Activated T-cell treated with anti-CD3 and anti-CD28 coated beads, Interleukin-2, amount 50 U/mL, for 4 hours (primary cell): ENCODE measurements around the gene GATAD2A. TPM values are rescaled to one million over a fixed set of nuclear protein-coding genes. Genes with fewer than 3 reads are reported as not detected.

Experiments
- ATAC-seq, 2 donors: fragments of 200-7000 bp; cut with Tn5 transposase; one replicate each; pipeline ENCODE4 v1.10.0; 2021
- DNase-seq: peaks from one replicate; pipeline ENCODE4 v3.0.0-alpha.2; 2020
- H3K27me3 Mint-ChIP-seq: one replicate; pipeline ENCODE4 v1.8.0; 2021; ENCODE audit warnings: low read depth, mixed read lengths
- H3K36me3 Mint-ChIP-seq: one replicate; pipeline ENCODE4 v1.8.0; 2022; ENCODE audit warnings: mixed read lengths; ENCODE audit not compliant: insufficient read depth
- H3K4me1 Mint-ChIP-seq: one replicate; pipeline ENCODE4 v1.8.0; 2021; ENCODE audit warnings: low read depth, mixed read lengths
- H3K4me3 Mint-ChIP-seq: one replicate; pipeline ENCODE4 v1.8.0; 2021; ENCODE audit warnings: mild to moderate bottlenecking, moderate library complexity, mixed read lengths
- H3K9me3 Mint-ChIP-seq: one replicate; pipeline ENCODE4 v1.8.0; 2021; ENCODE audit warnings: mixed read lengths
- total RNA-seq, 3 donors: library from RNA; stranded (reverse); gene quantifications; one replicate each; pipeline ENCODE4 v1.2.1, GENCODE V29; 2021

Gene GATAD2A
- total RNA-seq, 3 donors from 2014 or later: 187 to 240 (median 205) TPM

DNA sequence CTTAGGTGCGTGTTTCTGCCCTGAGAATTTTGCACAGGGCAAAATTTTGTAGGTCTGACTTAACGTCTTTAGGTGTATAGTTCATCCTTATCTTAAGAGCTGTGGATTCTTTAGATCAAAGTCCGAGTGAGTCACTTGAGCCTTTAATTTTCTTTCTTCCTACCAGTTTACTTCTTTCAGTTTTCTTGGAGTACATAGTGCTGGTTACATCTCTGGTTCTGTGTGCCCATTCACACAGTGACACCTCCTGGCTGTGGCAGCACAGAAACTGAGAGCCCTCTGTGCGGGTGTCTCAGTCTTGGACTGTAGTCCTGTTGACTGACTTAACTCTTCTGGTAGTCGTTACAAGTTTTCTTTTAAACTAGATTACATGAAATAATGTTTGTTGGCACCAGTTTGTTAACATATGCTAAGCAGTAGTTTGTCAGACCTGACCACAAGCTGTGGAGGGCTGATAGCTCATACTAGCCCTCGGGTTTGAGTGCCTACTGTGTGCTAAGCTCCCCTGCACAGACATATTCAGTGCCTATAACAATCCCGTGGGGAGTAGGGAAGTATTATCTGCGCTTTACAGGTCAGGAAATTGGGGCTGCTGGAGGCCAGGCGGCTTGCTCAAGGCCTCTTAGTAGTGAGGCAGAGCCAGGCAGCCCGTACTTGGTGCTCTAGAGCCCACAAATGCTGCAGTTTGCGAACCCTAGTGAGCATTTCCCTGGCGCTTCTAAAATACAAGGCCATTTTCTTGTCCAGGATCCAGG is 1.6 kb downstream of the GATAD2A start:
- peak; percentile 43 for DNase-seq
- Mint-ChIP-seq H3K9me3 (no peaks in the 10 kb centered on the region), H3K36me3 (no peaks in the 10 kb centered on the region), H3K4me3 (peak overlapping the region; percentile 98), H3K4me1 (peaks cover 75% of the 10 kb centered on the region), H3K27me3 (no peaks in the 10 kb centered on the region)
- peak; percentile 31 to 46 for ATAC-seq

DNA sequence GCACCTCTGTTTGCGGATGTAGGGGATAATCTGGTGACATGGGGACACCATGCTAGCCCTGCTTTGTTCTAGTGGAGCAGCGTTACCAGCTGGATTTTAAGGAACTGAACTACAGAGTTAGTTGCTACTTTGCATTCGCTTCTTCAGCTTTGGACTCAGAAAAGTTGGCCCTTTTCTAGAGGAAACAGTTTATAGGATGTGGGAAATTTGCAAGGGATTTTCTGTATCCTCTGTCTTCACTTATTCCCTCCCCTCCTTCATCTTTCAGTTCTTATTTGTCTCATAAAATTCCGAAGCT is 2.1 kb downstream of the GATAD2A start:
- no peaks in the 10 kb centered on the region for H3K36me3 Mint-ChIP-seq
- peak overlapping the region; percentile 98 for H3K4me3 Mint-ChIP-seq
- H3K27me3 Mint-ChIP-seq: no peaks in the 10 kb centered on the region
- ATAC-seq (no peak), DNase-seq (no peak)
- H3K4me1 Mint-ChIP-seq: peaks cover 77% of the 10 kb centered on the region
- H3K9me3 Mint-ChIP-seq: no peaks in the 10 kb centered on the region

DNA sequence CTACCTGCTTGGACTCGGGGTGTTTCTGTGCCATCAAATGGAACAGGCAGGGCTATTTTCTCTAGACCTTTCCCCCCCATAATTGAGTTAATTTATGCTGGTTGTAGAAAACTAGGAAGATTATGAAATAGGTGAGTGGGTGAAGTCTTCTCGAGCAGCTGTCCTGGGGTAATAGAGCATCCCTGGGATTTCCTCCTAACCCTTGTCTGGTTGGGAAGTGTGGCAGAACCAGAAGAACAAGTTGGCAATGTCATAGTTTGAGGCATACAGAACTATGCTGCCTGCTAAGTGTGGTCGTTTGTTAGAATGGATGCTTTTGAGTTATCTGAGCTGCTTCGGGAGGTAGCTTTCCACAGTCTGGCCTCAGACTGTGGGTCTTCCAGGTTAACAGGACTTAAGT is 3.7 kb downstream of the GATAD2A start:
- no peak for DNase-seq
- Mint-ChIP-seq H3K9me3 (no peaks in the 10 kb centered on the region), H3K4me1 (peaks cover 79% of the 10 kb centered on the region), H3K27me3 (no peaks in the 10 kb centered on the region), H3K36me3 (peaks cover 2% of the 10 kb centered on the region), H3K4me3 (peak overlapping the region; percentile 4)
- ATAC-seq: no peak

- DNase-seq (no peak), ATAC-seq (no peak)
- Mint-ChIP-seq H3K4me3 (peak overlapping the region; percentile 15), H3K9me3 (no peaks in the 10 kb centered on the region), H3K36me3 (peaks cover 3% of the 10 kb centered on the region), H3K4me1 (peaks cover 77% of the 10 kb centered on the region), H3K27me3 (no peaks in the 10 kb centered on the region)
These were observed 4.2 kb downstream of the GATAD2A start for GRCh38 chr19:19409631-19410030.

- peaks cover 3% of the 10 kb centered on the region for H3K36me3 Mint-ChIP-seq
- H3K4me3 Mint-ChIP-seq: peak overlapping the region; percentile 26
- no peaks in the 10 kb centered on the region for H3K27me3 Mint-ChIP-seq
- peaks cover 76% of the 10 kb centered on the region for H3K4me1 Mint-ChIP-seq
- no peaks in the 10 kb centered on the region for H3K9me3 Mint-ChIP-seq
- DNase-seq (no peak), ATAC-seq (peak; percentile 72 to 74)
These were observed 5.4 kb downstream of the GATAD2A start for GRCh38 chr19:19410553-19411550.

- Mint-ChIP-seq H3K27me3 (no peaks in the 10 kb centered on the region), H3K9me3 (no peaks in the 10 kb centered on the region)
- DNase-seq: no peak
These were observed 10.8 kb downstream of the GATAD2A start for GRCh38 chr19:19416280-19416679.

DNA sequence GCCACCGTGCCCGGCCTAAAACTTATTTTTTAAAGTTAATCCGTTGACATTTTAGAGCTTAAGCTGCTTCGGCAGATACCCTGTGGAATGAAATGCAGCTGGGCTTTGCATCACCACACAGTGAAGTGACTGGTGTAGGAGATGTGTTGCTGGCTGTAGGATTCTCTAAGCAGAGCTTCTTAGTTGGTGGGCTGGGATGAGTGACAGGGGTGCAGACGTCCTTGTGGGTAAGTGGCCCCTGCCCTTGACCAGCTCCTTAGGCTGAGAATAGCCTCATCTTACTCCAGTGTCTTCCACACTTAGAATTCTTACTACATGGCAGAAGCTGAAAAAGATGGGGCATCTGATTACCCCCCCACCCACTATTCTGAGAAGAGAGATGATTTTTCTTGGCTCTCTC is 11.6 kb downstream of the GATAD2A start:
- DNase-seq: no peak
- H3K9me3 Mint-ChIP-seq: no peaks in the 10 kb centered on the region
- peaks cover 71% of the 10 kb centered on the region for H3K4me1 Mint-ChIP-seq
- H3K27me3 Mint-ChIP-seq: no peaks in the 10 kb centered on the region
- peaks cover 7% of the 10 kb centered on the region for H3K36me3 Mint-ChIP-seq
- no peak for ATAC-seq
- no peak overlapping the region for H3K4me3 Mint-ChIP-seq

More at GRCh38 chr19:19416280-19416679, 10.8 kb downstream of the GATAD2A start:
- Mint-ChIP-seq H3K4me3 (no peak overlapping the region), H3K36me3 (peaks cover 7% of the 10 kb centered on the region), H3K4me1 (peaks cover 68% of the 10 kb centered on the region)
- no peak for ATAC-seq

DNA sequence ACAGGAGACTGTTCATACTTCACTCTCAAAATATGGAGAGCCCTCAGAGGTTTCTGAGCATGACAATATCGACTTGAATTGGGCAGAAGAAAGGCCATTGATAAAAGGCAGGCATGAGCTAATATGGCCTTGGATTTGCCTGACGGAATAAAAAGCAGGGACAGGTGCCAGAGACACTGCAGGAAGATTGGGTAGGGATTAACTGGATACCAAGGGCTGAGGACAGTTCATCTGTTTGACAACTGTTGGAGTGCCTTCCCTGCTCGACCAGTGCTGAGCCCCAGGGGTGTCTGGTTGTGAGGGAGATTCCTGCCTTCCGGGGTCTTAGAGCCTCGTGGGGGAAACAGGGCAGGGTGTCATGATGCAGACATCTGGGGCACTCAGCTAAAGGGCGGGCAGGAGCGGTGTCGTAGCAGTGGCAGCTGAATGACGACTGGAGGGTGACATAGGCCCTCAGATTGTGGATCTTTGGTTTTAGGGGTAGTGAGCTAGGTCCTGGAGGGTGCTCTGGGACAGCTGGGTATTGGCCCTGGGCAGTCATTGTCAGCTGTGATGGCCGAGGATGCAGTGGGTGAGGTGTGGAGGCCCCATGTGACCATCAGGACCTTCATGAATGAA is 12.3 kb downstream of the GATAD2A start:
- peaks cover 7% of the 10 kb centered on the region for H3K36me3 Mint-ChIP-seq
- H3K4me1 Mint-ChIP-seq: peaks cover 73% of the 10 kb centered on the region
- H3K4me3 Mint-ChIP-seq: peak overlapping the region; percentile 15
- no peak for DNase-seq
- no peaks in the 10 kb centered on the region for H3K27me3 Mint-ChIP-seq
- no peaks in the 10 kb centered on the region for H3K9me3 Mint-ChIP-seq
- no peak for ATAC-seq

DNA sequence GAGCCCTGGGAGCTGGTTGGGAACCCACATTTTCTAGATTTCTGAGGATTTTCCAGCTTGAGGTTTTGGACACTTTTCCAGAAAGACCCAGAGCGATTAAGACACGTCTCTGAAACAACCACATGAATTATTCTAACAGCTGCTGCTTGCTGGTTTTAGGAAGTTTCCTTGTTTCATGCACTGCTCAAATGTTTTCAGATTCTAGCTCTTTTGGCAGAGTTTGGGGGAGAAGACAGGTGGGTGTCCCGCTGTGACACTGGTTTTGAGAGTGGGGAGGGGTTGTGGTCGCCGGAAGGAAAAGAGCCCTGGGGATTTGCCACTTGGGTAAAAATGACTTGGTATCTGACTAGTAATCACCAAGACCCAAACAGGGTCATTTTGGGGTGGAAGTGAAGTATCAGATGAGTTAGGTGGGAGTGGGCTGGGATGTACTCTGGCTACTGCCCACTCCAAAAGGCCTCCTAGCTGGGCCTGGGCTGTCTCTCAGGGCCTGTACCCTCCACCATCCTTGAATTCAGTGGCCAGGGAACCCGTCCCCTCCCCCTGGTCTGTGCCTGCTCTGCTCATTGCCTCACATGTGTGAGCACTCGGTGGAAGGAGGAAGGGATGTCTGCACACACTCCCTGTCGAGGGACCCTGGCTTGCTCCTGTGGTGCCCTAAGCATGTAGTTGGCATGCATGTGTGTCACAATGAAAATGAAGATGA is 13.2 kb downstream of the GATAD2A start:
- DNase-seq (no peak), ATAC-seq (no peak)
- Mint-ChIP-seq H3K36me3 (peaks cover 7% of the 10 kb centered on the region), H3K4me1 (peaks cover 72% of the 10 kb centered on the region), H3K4me3 (peak overlapping the region; percentile 35), H3K27me3 (no peaks in the 10 kb centered on the region), H3K9me3 (no peaks in the 10 kb centered on the region)

DNA sequence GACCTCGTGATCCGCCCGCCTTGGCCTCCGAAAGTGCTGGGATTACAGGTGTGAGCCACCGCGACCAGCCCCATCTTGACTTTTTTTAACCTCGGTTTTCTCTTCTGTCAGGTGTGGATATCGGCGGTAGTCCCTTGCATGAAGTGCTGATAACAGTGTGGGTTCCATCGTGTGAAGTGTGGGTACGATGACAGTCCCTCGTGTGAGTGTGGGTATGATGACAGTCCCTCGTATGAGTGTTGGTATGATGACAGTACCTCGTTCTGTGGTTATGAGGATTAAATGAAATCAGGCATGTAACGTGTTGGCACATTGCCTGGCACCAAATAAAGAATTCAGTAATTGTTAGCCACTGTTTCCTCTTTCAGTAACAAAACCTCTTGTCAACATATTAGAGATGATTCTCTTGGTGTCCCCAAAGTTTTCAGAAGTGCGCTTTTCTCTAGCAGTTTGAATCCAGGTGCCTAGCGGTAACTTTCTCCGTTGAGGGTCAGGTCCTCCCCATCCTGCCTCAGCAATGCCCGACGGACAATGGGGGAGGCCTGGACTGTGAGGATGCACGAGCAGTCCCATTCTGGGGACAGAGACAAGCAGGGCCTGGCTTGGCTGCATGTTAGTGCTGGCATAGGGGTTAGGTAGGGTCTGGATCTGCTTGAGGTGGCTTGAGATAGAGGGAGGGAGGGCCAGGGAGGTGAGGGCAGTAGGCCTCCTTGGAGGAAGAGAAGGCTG is 15.3 kb downstream of the GATAD2A start:
- ATAC-seq (peak; percentile 86 to 93), DNase-seq (peak; percentile 13)
- Mint-ChIP-seq H3K9me3 (no peaks in the 10 kb centered on the region), H3K27me3 (no peaks in the 10 kb centered on the region), H3K4me3 (peak overlapping the region; percentile 52), H3K36me3 (peaks cover 4% of the 10 kb centered on the region), H3K4me1 (peaks cover 72% of the 10 kb centered on the region)

DNA sequence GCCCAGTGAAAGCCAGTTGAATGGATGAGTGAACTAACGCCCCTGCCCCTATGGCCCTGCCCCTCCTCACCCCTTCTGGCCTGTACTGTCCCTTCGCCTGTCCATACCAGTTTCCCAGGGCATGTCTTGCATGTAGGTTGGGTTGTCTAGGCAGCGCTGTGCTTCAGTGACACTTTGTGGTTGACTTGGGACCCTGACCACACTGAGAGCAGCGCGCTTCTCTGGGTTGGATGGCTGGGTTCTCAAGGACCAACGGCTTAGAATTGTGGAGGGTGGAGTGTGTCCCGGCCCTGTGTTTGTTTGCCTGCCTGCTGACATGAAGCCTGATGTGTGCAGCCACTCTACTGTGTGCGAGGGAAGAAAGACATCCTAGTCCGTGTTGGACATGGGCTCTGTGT is 15.8 kb downstream of the GATAD2A start:
- no peaks in the 10 kb centered on the region for H3K9me3 Mint-ChIP-seq
- no peaks in the 10 kb centered on the region for H3K27me3 Mint-ChIP-seq
- ATAC-seq: no peak
- H3K4me1 Mint-ChIP-seq: peaks cover 72% of the 10 kb centered on the region
- DNase-seq: no peak
- peaks cover 4% of the 10 kb centered on the region for H3K36me3 Mint-ChIP-seq
- no peak overlapping the region for H3K4me3 Mint-ChIP-seq

GRCh38 chr19:19422156-19422555 is 16.7 kb downstream of the GATAD2A start:
- ATAC-seq: no peak
- H3K36me3 Mint-ChIP-seq: peaks cover 4% of the 10 kb centered on the region
- no peaks in the 10 kb centered on the region for H3K9me3 Mint-ChIP-seq
- peaks cover 75% of the 10 kb centered on the region for H3K4me1 Mint-ChIP-seq
- H3K4me3 Mint-ChIP-seq: no peak overlapping the region
- no peaks in the 10 kb centered on the region for H3K27me3 Mint-ChIP-seq
- DNase-seq: no peak

- H3K9me3 Mint-ChIP-seq: no peaks in the 10 kb centered on the region
- peaks cover 4% of the 10 kb centered on the region for H3K36me3 Mint-ChIP-seq
- DNase-seq (no peak), ATAC-seq (no peak)
- H3K4me1 Mint-ChIP-seq: peaks cover 74% of the 10 kb centered on the region
- H3K4me3 Mint-ChIP-seq: no peak overlapping the region
- no peaks in the 10 kb centered on the region for H3K27me3 Mint-ChIP-seq
These were observed 17.8 kb downstream of the GATAD2A start for GRCh38 chr19:19423322-19423721.
